Measurements from ENCODE around the gene ARHGAP21. TPM values are rescaled to one million over a fixed set of nuclear protein-coding genes. Genes with fewer than 3 reads are reported as not detected.

Gene ARHGAP21
- total RNA-seq, 2 donors from 2014 or later, result 121 to 167 TPM

GRCh38 chr10:24556750-24557742, 166.6 kb downstream of the ARHGAP21 start:
- intact Hi-C loops (cut with DNase I), result no loop called here
- DNase-seq (ENCODE audit: low spot score), result no peak

- intact Hi-C loops (cut with DNase I), result no loop called here
- no peak for DNase-seq (ENCODE audit: low spot score)
These were observed 167.4 kb downstream of the ARHGAP21 start for GRCh38 chr10:24556126-24556749.

- intact Hi-C loops (cut with DNase I), result no loop called here
- DNase-seq (ENCODE audit: low spot score), result no peak
These were observed 169.7 kb downstream of the ARHGAP21 start for GRCh38 chr10:24554036-24554435.

GRCh38 chr10:24553051-24553612, 170.6 kb downstream of the ARHGAP21 start:
- intact Hi-C loops (cut with DNase I), result no loop called here
- no peak for DNase-seq (ENCODE audit: low spot score)

- intact Hi-C loops (cut with DNase I), result no loop called here
- DNase-seq (ENCODE audit: low spot score), result no peak
These were observed 171.2 kb downstream of the ARHGAP21 start for GRCh38 chr10:24552346-24553016.

- intact Hi-C loops (cut with DNase I), result no loop called here
- no peak for DNase-seq (ENCODE audit: low spot score)
These were observed 172.5 kb downstream of the ARHGAP21 start for GRCh38 chr10:24551161-24551560.

GRCh38 chr10:24550680-24551079, 173.0 kb downstream of the ARHGAP21 start:
- intact Hi-C loops (cut with DNase I), result no loop called here
- DNase-seq (ENCODE audit: low spot score), result no peak

GRCh38 chr10:24545585-24545984, 178.1 kb downstream of the ARHGAP21 start:
- intact Hi-C loops (cut with DNase I), result no loop called here
- no peak for DNase-seq (ENCODE audit: low spot score)

GRCh38 chr10:24544776-24545175, 178.9 kb downstream of the ARHGAP21 start:
- intact Hi-C loops (cut with DNase I), result no loop called here

GRCh38 chr10:24542314-24543270, 181.1 kb downstream of the ARHGAP21 start:
- intact Hi-C loops (cut with DNase I), result no loop called here

More at GRCh38 chr10:24544776-24545175, 178.9 kb downstream of the ARHGAP21 start:
- DNase-seq (ENCODE audit: low spot score), result no peak

GRCh38 chr10:24541239-24541753, 182.4 kb downstream of the ARHGAP21 start:
- intact Hi-C loops (cut with DNase I), result no loop called here
- DNase-seq (ENCODE audit: low spot score), result no peak

More at GRCh38 chr10:24542314-24543270, 181.1 kb downstream of the ARHGAP21 start:
- DNase-seq (ENCODE audit: low spot score), result no peak

GRCh38 chr10:24536636-24537035, 187.1 kb downstream of the ARHGAP21 start:
- intact Hi-C loops (cut with DNase I), result no loop called here
- peak; percentile 36 for DNase-seq (ENCODE audit: low spot score)

GRCh38 chr10:24533981-24534380, 189.7 kb downstream of the ARHGAP21 start:
- no peak for DNase-seq (ENCODE audit: low spot score)

More at GRCh38 chr10:24533981-24534380, 189.7 kb downstream of the ARHGAP21 start:
- intact Hi-C loops (cut with DNase I), result no loop called here

Other genes with a start within 250 kb of the ARHGAP21 start
- 10 to 100 TPM in 1 of 2 donors, 1 to 10 TPM in 1; 7.2 to 14.4 TPM for gene PRTFDC1, start 228.7 kb upstream of the ARHGAP21 start, total RNA-seq